ENCODE data around the gene FGF12. TPM values are rescaled to one million over a fixed set of nuclear protein-coding genes. Genes with fewer than 3 reads are reported as not detected.

Gene FGF12
- total and polyA plus RNA-seq, 2 donors (not counting 1 experiment from before 2014, with no cell fraction given) = 0.03 TPM; not detected in 1

DNA sequence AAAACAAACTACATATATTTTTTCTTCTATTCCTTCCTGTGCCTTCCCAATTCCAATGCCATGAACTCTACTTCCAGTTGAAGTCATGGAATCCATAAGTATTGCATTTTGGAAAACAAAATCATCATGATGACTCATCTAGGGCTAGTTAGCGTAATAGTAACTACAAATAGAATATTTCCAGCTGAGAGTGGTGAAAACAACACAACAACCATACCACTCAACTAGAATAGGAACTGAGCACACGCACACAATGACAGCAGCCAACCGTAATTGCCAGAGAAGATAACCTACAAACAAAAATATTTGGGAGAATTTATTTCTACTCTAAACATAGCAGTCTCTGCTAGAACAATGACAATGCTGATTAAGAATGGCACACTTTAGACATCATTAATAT lies 225.9 kb downstream of the FGF12 start:
- Histone ChIP-seq H3K27ac (ENCODE audit: low read length in 2 of 2) (no peak overlapping the region), H2AFZ (ENCODE audit: insufficient read depth, low read depth, low read length, poor library complexity, severe bottlenecking) (no peak overlapping the region), H3K36me3 (replicated peaks in 1 of 2; ENCODE audit: control extremely low read depth in 1 of 2, control insufficient read depth in 1 of 2, extremely low read depth in 1 of 2, insufficient read depth in 2 of 2, low read length in 1 of 2) (no peaks in the 10 kb centered on the region), H3K79me2 (ENCODE audit: control insufficient read depth, insufficient read depth, low read length) (no peaks in the 10 kb centered on the region), H4K20me1 (ENCODE audit: control insufficient read depth, insufficient read depth, low read length, poor library complexity, severe bottlenecking) (no peaks in the 10 kb centered on the region), H3K4me1 (ENCODE audit: control insufficient read depth in 2 of 2, insufficient read depth in 2 of 2, low read length in 2 of 2) (no peaks in the 10 kb centered on the region), H3K4me2 (replicated peaks; ENCODE audit: low read depth, low read length, poor library complexity, severe bottlenecking) (no peak overlapping the region), H3K27me3 (replicated peaks in 1 of 4; ENCODE audit: control extremely low read depth in 1 of 4, control insufficient read depth in 3 of 4, insufficient read depth in 4 of 4, low read length in 3 of 4) (peaks cover 0 to 4% (median 3%) of the 10 kb centered on the region in 4 experiments), H3K4me3 (ENCODE audit: control extremely low read depth in 1 of 5, extremely low read depth in 1 of 5, insufficient read depth in 1 of 5, low read depth in 2 of 5, low read length in 4 of 5) (no peak overlapping the region), H3K9ac (ENCODE audit: low read length) (no peak overlapping the region), H3K9me3 (ENCODE audit: control extremely low read depth in 1 of 3, control insufficient read depth in 2 of 3, insufficient read depth in 1 of 3, low read length in 2 of 3) (peaks cover 0 to 4% (median 0%) of the 10 kb centered on the region in 3 donors)
- DNase-seq (no peak), ATAC-seq (ENCODE audit: low read depth) (no peak)
- Mint-ChIP-seq H3K4me1 (no peaks in the 10 kb centered on the region), H3K27me3 (peaks cover 33% of the 10 kb centered on the region), H3K9me3 (ENCODE audit: insufficient read depth) (peaks cover 3% of the 10 kb centered on the region), H3K27ac (no peak overlapping the region), H3K4me3 (no peak overlapping the region)
- TF ChIP-seq EZH2 (IDR thresholded peaks at IDR 0.05; ENCODE audit: borderline replicate concordance, insufficient read depth, low read depth, low read length, poor library complexity, severe bottlenecking) = no peak
- no peak for TF ChIP-seq CTCF (IDR thresholded peaks at IDR 0.05)
- POLR2A ChIA-PET = no interaction called here
- CTCF ChIA-PET = no interaction called here
- intact Hi-C loops (cut with micrococcal nuclease) = no loop called here
- WGBS (ENCODE audit: insufficient coverage) = 80% methylated on average over 1 of the region's 3 CpGs

DNA sequence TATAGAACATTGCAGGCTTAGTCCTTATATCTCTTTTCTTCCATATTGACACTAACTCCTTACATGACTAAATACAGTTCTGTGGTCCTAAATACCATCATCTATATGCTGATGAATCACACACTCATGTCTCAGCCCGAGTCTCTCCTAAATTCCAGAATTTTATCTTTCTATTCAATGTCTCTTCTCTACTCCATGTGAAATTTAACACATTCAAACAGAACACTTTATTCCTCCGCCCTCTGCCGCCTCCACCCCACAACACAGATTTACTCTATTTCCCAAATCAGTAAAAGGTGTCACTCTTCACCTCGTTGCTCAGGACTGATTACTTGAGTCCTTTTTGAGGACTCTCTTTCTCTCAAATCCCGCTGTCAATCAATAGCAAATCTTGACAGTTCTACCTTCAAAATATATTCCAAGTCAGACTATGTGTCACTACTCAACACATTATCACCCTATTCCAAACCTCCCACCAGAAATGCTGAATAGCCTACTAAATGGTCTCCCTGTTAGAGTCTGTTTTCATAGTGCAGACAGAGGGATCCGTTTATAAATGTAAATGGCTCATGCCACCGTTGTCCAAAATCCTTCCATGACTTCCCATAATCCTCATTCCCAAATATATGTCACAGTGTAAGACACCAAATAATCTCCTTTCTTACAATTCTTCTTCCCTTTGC lies 230.3 kb downstream of the FGF12 start:
- no peaks in the 10 kb centered on the region for H3K36me3 ChIP-seq (replicated peaks in 1 of 2; ENCODE audit: control extremely low read depth in 1 of 2, control insufficient read depth in 1 of 2, extremely low read depth in 1 of 2, insufficient read depth in 2 of 2, low read length in 1 of 2)
- DNase-seq (no peak), ATAC-seq (ENCODE audit: low read depth) (no peak)
- Mint-ChIP-seq H3K27me3 (peaks cover 8% of the 10 kb centered on the region), H3K27ac (no peak overlapping the region), H3K4me1 (peaks cover 18% of the 10 kb centered on the region), H3K9me3 (ENCODE audit: insufficient read depth) (no peaks in the 10 kb centered on the region), H3K4me3 (no peak overlapping the region)
- TF ChIP-seq CTCF (IDR thresholded peaks at IDR 0.05) = no peak
- no peak for TF ChIP-seq EZH2 (IDR thresholded peaks at IDR 0.05; ENCODE audit: borderline replicate concordance, insufficient read depth, low read depth, low read length, poor library complexity, severe bottlenecking)
- no peak overlapping the region for H3K9ac ChIP-seq (ENCODE audit: low read length)
- POLR2A ChIA-PET = no interaction called here
- WGBS (ENCODE audit: insufficient coverage) = 81% methylated on average over 7 of the region's 7 CpGs
- no peak overlapping the region for H3K27ac ChIP-seq (ENCODE audit: low read length in 2 of 2)
- H3K27me3 ChIP-seq (replicated peaks in 1 of 4; ENCODE audit: control extremely low read depth in 1 of 4, control insufficient read depth in 3 of 4, insufficient read depth in 4 of 4, low read length in 3 of 4) = peaks cover 0 to 3% (median 2%) of the 10 kb centered on the region in 4 experiments
- intact Hi-C loops (cut with micrococcal nuclease) = no loop called here
- peaks cover 0 to 3% (median 2%) of the 10 kb centered on the region in 3 donors for H3K9me3 ChIP-seq (ENCODE audit: control extremely low read depth in 1 of 3, control insufficient read depth in 2 of 3, insufficient read depth in 1 of 3, low read length in 2 of 3)
- no peaks in the 10 kb centered on the region for H4K20me1 ChIP-seq (ENCODE audit: control insufficient read depth, insufficient read depth, low read length, poor library complexity, severe bottlenecking)
- H3K4me3 ChIP-seq (ENCODE audit: control extremely low read depth in 1 of 5, extremely low read depth in 1 of 5, insufficient read depth in 1 of 5, low read depth in 2 of 5, low read length in 4 of 5) = no peak overlapping the region
- H3K4me1 ChIP-seq (ENCODE audit: control insufficient read depth in 2 of 2, insufficient read depth in 2 of 2, low read length in 2 of 2) = peaks cover 13 to 17% of the 10 kb centered on the region in 2 donors
- H2AFZ ChIP-seq (ENCODE audit: insufficient read depth, low read depth, low read length, poor library complexity, severe bottlenecking) = no peak overlapping the region
- CTCF ChIA-PET = no interaction called here
- no peaks in the 10 kb centered on the region for H3K79me2 ChIP-seq (ENCODE audit: control insufficient read depth, insufficient read depth, low read length)
- no peak overlapping the region for H3K4me2 ChIP-seq (replicated peaks; ENCODE audit: low read depth, low read length, poor library complexity, severe bottlenecking)
